Motor neuron (in vitro differentiated cells): Measurements from ENCODE around the gene FXYD3. TPM values are rescaled to one million over a fixed set of nuclear protein-coding genes. Genes with fewer than 3 reads are reported as not detected.
"Not testable (repeated sequence)": the region's sequence is repeated elsewhere in the genome, so short reads cannot be mapped to it uniquely, and the experiment has no call there.

Source experiments
- ATAC-seq, 8 experiments: fragments of 200-7000 bp; cut with Tn5 transposase; replicated peaks in 6 of 8; 2 replicates each; pipeline ENCODE4 v1.8.0; 2021; ENCODE audit warnings: mild to moderate bottlenecking in 8 of 8, moderate library complexity in 8 of 8
- H3K27ac ChIP-seq, 2 donors: fragments of 250-450 bp; sonication (Bioruptor Pico); 2 replicates each; pipeline ENCODE4 v1.9.0; 2021; ENCODE audit warnings: antibody characterized with exemption in 2 of 2, mild to moderate bottlenecking in 2 of 2, moderate library complexity in 1 of 2
- H3K4me1 ChIP-seq, 2 donors: fragments of 250-450 bp; sonication (Bioruptor Pico); replicated peaks in 1 of 2; 2 replicates each; pipeline ENCODE4 v1.6.1; 2021; ENCODE audit warnings: antibody characterized with exemption in 2 of 2, mild to moderate bottlenecking in 2 of 2, moderate library complexity in 1 of 2
- H3K4me3 ChIP-seq, 5 donors: fragments of 250-450 bp; sonication (Bioruptor Pico); 2 replicates each; pipeline ENCODE4 v1.9.0; 2021; ENCODE audit warnings: antibody characterized with exemption in 5 of 5, mild to moderate bottlenecking in 5 of 5, moderate library complexity in 4 of 5
- WGBS, 10 experiments: fragments of 450-650 bp; shearing (Covaris generic); methylation state at CpG; one replicate each; pipeline ENCODE4 v1.0.0; 2022; 5-methylcytosine and 5-hydroxymethylcytosine counted together
- in situ Hi-C, 9 experiments: fragments of 400-800 bp; cut with MboI; loops; one replicate each; pipeline ENCODE4 v1.15.0; 2021; ENCODE audit warnings: low sequenced_read_pairs in 9 of 9, low pct_unique_long_range_greater_than_20kb in 2 of 9; ENCODE audit not compliant: unreplicated experiment in 9 of 9
- total RNA-seq, 8 experiments: library from RNA; unstranded; fragments of 300-600 nt; gene quantifications; 2 replicates each; pipeline versions ENCODE4 v1.2.3 to v1.2.4, GENCODE V29; 2022

FXYD3 gene
- total RNA-seq, 8 experiments from 2014 or later = 0.25 to 2.0 (median 1.1) TPM; not detected in 3

DNA sequence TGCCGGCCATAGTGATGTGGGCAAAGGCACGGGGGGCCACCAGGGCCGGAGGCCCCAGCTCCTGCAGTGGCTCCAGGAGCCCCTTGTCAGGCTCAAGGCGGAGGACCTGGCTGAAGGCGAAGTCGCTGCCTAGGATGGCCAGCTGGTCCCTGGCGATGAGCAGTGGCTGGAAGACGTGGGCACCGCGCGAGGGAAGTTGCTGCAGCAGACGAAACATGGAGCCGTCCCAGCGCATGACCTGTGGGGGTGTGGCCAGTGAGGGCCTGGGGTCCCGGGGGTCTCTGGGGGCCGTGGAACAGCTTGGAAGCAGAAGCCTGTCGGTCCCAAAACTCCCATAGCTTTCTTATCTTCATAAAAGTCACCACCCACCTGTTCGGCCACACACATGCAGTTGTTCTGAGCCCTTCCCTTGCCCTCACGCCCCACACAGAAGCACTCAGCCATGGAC, 9.7 kb downstream of the FXYD3 start:
- WGBS, 10 experiments = 97 to 100% methylated on average over 1 to 5 of the region's 19 CpGs; no CpG with 5 or more reads in 8 of the 10 experiments
- H3K4me3 ChIP-seq = no peak overlapping the region
- in situ Hi-C loops = no loop called here

DNA sequence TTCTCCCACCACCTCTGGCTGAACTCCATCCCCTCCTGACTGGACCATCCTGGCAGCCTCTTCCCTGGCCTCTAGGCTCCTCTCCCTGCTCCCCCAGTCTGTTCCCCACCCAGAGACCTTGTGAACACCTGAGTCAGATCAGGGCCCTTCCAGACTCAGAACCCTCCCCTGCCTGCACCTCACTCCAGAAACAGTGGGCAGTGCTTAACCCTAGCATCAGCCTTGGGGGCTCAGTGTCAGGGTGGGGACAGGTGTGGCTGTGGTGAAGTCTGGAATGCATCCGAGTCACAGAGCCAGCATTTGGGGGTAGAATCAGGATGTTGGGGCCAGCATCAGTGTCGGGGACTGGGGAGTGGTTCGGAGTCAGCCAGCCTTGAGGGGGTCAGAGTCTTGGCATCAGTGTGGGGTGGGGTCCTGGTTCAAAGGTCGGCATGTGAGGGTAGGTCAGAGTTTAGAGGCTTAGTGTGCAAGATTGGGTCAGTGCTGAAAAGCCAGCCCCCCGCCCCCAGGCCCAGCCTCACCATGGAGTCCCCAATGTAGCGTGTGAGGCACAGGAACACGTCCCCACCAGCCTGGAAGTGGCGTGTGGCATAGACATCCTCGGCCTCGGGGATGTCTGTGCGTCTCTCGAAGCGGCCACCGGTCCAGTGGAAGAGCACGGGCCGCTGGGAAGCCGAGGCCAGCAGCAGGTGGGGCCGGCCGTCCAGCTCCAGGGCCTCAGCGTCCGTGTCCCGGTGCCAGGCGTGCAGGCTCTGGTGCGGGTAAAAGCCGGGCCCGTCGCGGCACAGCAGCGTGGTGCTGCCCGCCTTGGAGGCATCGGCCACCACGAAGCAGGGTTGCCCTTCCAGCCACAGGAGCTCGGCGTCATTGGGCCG, 10.4 kb downstream of the FXYD3 start:
- in situ Hi-C loops = no loop called here
- WGBS, 10 experiments = 80 to 84% (median 83%) methylated on average over 1 to 6 of the region's 35 CpGs; no CpG with 5 or more reads in 7 of the 10 experiments
- H3K4me3 ChIP-seq = no peak overlapping the region
- H3K27ac ChIP-seq = no peak overlapping the region
- ATAC-seq = no peak
- peaks cover 8 to 13% of the 10 kb centered on the region in 2 donors for H3K4me1 ChIP-seq

More for the DNA sequence above, 9.7 kb downstream of the FXYD3 start:
- Histone ChIP-seq H3K27ac (no peak overlapping the region), H3K4me1 (peaks cover 8 to 13% of the 10 kb centered on the region in 2 donors)
- ATAC-seq = no peak

DNA sequence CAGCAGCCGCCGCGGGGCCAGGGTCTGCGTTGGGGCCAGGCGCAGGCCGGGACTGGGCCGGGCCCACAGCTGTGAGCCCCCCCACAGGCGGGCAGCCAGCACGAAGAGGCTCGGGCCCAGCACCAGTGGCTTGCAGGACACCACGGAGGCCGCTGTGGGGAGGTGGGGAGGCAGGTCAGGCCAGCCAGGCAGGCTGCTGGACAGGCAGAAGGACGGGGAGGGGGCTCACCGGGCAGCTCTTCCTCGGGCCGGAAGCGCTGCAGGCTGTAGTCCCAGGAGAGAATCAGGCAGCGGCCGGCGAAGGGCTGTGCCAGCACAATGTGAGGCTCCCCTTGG, 11.0 kb downstream of the FXYD3 start:
- H3K27ac ChIP-seq = no peak overlapping the region

DNA sequence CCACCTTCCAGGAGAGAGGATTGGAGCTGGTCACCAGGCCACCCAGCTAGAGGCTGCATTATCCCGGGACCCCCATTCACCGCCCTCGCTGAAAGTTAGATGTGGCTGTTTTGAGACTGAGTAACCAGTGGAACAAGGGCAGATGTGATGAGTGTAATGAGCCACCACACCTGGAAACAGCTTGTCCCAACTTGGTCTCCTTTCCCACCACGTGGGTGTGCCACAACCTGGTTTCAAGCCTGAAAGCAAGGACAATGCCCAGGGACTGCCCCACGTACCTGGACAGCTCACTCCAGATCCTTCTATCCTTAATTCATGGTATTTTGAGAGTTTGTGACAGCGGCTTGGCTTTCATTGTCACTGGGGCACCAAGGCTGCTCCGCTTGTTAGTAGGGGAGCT, 12.2 kb downstream of the FXYD3 start:
- in situ Hi-C loops = no loop called here
- ATAC-seq = no peak
- 57 to 100% (median 82%) methylated on average over 1 to 5 of the region's 7 CpGs; no CpG with 5 or more reads in 4 of the 10 experiments for WGBS, 10 experiments
- Histone ChIP-seq H3K27ac (no peak overlapping the region), H3K4me1 (peaks cover 8 to 13% of the 10 kb centered on the region in 2 donors), H3K4me3 (no peak overlapping the region)

More for the DNA sequence above, 11.0 kb downstream of the FXYD3 start:
- peak in 4 of 8 experiments; percentile 11 to 54 (median 40) for ATAC-seq
- Histone ChIP-seq H3K4me1 (peaks cover 8 to 13% of the 10 kb centered on the region in 2 donors), H3K4me3 (no peak overlapping the region)
- in situ Hi-C loops = no loop called here
- WGBS, 10 experiments = 80% methylated on average over 1 of the region's 20 CpGs; no CpG with 5 or more reads in 9 of the 10 experiments

DNA sequence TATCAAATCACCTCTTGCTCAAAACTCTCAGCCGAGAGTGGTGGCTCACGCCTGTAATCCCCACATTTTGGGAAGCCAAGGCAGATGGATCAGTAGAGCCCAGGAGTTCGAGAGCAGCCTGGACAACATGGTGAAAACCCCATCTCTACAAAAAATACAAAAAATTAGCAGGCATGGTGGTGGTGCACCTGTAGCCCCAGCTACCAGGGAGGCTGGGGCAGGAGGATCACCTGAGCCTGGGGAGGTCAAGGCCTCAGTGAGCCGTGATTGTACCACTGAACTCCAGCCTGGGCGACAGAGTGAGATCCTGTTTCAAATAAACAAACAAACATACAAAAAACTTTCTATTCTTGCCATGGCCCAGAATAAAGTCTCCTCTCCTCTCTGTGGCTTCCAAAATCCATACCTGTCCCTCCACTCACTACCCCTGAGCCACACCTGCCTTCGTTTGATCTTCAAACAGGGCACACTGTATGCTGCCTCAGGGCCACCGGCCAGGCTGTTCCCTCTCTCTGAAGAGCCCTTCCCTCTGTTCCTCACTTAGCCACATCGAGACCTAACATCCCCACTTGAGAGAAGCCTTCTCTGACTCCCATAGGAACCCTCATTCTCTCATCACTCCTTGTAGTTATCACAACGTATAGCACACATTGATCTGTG, 12.9 kb downstream of the FXYD3 start:
- 50 to 97% (median 78%) methylated on average over 1 to 5 of the region's 9 CpGs; no CpG with 5 or more reads in 2 of the 10 experiments for WGBS, 10 experiments
- in situ Hi-C loops = no loop called here
- Histone ChIP-seq H3K27ac (no peak overlapping the region), H3K4me3 (no peak overlapping the region), H3K4me1 (peaks cover 8 to 13% of the 10 kb centered on the region in 2 donors)
- ATAC-seq = no peak

DNA sequence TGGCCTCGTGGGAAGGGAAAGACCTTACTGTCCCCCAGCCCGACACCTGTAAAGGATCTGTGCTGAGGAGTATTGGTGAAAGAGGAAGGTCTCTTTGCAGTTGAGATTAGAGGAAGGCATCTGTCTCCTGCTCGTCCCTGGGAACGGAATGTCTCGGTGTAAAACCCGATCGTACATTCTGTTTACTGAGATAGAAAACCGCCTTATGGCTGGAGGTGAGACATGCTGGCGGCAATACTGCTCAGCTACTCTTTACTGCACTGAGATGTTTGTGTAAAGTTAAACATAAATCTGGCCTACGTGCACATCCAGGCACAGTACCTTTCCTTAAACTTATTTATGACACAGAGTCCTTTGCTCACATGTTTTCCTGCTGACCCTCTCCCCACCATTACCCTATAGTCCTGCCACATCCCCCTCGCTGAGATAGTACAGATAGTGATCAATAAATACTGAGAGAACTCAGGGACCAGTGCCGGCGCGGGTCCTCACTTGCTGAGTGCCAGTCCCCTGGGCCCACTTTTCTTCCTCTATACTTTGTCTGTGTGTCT, 14.2 kb downstream of the FXYD3 start:
- WGBS, 10 experiments = 58 to 81% (median 80%) methylated on average over 1 to 11 of the region's 14 CpGs; no CpG with 5 or more reads in 3 of the 10 experiments
- H3K4me3 ChIP-seq, in situ Hi-C loops, H3K27ac ChIP-seq, ATAC-seq: not testable (repeated sequence)
- peaks cover 7 to 14% of the 10 kb centered on the region in 2 donors for H3K4me1 ChIP-seq

DNA sequence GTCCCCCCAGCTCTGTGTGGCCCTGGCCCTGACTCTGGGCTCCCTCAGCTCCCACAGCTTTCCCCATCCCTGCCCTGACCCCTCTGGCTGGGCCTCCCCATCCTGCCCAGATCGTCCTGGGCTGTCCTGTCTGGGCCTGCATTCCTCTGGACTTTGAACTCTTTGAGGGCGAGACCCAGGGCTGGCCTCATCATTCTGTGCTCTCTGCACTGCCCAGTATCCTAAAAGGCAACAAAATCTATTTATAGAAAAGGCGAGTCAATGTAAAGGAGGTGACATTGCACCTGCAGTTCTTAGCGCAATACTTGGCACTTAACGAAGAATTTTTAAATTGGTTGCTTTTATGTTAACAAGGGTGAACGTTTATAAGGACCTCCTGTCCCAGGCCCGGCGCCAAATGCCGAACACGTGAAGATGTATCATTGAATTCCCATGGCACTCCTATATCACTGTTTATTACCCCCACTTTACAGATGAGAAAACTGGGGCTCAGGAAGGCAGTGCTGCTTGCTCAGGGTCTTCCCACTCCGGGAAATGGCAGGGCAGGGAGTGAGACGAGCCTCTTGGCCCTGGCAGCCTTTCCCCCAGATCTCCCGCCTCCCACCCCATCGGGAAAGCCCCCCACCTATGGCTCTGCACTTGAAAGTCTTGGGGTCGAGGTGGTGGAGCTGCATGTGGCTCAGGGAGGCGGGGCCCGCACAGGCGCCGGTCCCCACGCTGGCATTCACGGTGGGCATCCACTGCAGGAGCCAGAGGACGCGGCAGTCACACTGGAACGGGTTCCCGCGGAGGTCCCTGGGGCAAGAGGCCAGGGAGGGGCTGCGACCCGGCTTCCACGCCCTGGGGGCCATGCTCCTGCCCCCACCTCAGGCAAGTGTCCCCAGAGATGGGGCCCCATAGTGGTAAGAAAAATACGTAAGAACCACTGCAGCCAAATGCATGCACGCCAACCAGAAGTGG, 15.4 kb downstream of the FXYD3 start:
- Histone ChIP-seq H3K4me3 (no peak overlapping the region), H3K27ac (no peak overlapping the region), H3K4me1 (peaks cover 16 to 19% of the 10 kb centered on the region in 2 donors)
- no peak for ATAC-seq
- in situ Hi-C loops = no loop called here
- WGBS, 10 experiments = 30 to 100% (median 72%) methylated on average over 1 to 9 of the region's 31 CpGs; no CpG with 5 or more reads in 2 of the 10 experiments

DNA sequence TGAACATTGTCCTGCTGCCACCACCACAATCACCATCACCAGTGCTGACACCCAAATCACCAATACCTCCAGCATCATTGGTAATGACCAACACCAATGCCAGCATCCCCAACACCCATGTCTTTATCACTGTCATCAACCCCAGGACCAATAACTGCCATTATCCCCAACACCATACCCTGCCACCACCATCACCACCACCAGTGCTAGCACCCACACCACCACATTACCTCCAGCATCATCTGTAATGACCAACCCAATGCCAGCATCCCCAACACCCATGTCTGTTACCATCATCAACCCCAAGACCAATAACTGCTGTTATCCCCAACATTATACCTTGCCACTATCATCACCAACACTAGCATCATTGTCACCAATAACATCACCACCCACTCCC, 16.6 kb downstream of the FXYD3 start:
- H3K4me3 ChIP-seq = no peak overlapping the region
- in situ Hi-C loops = no loop called here
- no peak for ATAC-seq
- peaks cover 14 to 16% of the 10 kb centered on the region in 2 donors for H3K4me1 ChIP-seq
- H3K27ac ChIP-seq = no peak overlapping the region

DNA sequence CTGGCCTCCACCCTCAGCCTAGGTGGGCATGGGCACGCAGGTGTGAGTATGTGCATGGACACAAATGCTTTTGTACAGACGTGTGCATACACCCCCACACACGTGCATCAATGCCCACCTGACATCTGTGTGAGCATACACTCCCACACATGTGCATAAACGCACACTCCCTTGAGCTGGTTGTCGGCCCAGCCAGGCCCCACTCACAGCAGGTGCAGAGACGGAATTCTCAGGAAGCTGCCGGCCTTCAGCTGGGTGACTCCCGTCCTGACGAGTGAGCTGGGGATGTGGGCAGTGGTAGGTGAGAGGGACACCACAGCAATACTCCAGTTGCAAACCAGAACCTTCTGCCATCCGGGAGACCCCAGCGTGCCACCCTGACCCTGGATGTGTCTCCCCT, 18.2 kb downstream of the FXYD3 start:
- Histone ChIP-seq H3K4me1 (peaks cover 23 to 24% of the 10 kb centered on the region in 2 donors), H3K27ac (no peak overlapping the region), H3K4me3 (no peak overlapping the region)
- in situ Hi-C loops = no loop called here
- WGBS, 10 experiments = 71 to 92% methylated on average over 2 to 6 of the region's 11 CpGs; no CpG with 5 or more reads in 8 of the 10 experiments
- no peak for ATAC-seq

DNA sequence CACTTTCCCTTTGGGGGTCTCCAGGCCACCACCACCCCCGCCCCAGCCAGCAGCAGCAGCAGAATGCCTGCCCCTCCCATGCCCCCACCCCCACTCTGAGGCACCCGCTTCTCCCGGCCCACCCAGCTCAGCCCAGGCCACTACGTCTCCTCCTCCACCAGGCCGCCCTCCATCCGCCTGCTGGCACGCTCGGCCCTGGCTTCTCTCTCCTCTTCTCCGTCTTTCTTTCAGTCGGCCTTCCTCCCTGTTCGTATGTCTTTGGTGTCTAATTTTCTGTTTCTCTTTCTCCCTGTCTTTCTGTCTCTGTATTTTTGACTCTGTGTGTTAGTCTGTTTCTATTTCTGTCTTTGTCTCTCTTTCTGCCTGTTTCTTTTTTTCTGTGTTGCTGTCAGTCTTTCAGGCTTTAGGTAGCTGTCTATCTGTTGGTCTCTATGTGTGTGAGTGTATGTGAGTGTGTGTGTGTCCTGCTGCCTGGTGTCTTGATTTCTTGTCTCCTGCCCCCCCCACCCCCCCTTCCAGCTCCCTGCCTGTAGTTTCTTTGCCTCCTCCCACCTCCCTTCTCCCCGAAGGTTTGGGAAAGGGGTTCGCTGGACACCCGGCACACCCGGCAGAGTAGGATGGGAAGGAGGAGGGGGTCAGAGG, 19.1 kb downstream of the FXYD3 start, which contains the start of gene LGI4:
Gene LGI4, minus strand, starts transcription at position 459 of the 642 bp plus-strand sequence. Its CDS starts 379 bp downstream, at position 80.
- in situ Hi-C loops = no loop called here
- Histone ChIP-seq H3K4me3 (peak within 1 kb of the TSS in 1 of 5 donors; percentile 2), H3K27ac (peak within 1 kb of the TSS in 1 of 2 donors; percentile 19)

DNA sequence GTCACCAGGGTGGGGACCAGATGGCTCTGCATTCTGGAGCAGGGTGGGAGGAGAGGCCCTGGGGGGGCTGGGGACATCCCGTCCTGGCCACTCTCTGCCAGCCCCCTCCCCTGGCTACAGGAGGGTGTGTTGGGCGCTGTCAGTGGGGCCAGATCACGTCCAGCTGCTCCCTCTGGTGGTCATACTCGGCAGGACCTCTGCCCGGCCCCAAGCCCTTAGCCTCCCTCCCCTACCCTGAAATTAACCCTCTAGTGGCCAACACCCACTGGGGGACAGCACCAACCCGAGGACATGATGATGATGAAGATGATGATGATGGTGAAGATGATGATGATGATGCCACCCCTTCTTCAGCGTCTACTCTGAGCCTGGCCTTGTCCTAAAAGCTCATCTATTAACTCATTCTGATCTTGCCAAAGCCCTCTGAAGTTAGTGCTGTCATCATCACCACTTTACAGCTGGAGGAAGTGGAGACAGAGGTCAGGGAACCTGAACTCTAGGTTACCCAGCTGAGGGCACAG, 19.8 kb downstream of the FXYD3 start:
- Histone ChIP-seq H3K4me3 (peak overlapping the region in 1 of 5 donors; percentile 2), H3K4me1 (peaks cover 39 to 40% of the 10 kb centered on the region in 2 donors), H3K27ac (peak overlapping the region in 1 of 2 donors; percentile 9)
- ATAC-seq = peak; percentile 42 to 94 (median 76)
- in situ Hi-C loops = no loop called here
- WGBS, 10 experiments = 0% methylated on average over 1 to 4 of the region's 7 CpGs; no CpG with 5 or more reads in 6 of the 10 experiments

More for the DNA sequence above, 19.1 kb downstream of the FXYD3 start, which contains the start of gene LGI4:
- 25 to 48% (median 38%) methylated on average over 2 to 5 of the region's 15 CpGs; no CpG with 5 or more reads in 6 of the 10 experiments for WGBS, 10 experiments
- peaks cover 32 to 33% of the 10 kb centered on the region in 2 donors for H3K4me1 ChIP-seq
- ATAC-seq = peak in 2 of 8 experiments; percentile 4 to 8
